ENCODE results near the gene KRTAP2-2. TPM values are rescaled to one million over a fixed set of nuclear protein-coding genes. Genes with fewer than 3 reads are reported as not detected.

Gene KRTAP2-2
- polyA plus RNA-seq, 1 of the 3 experiments (the other 2 are of a cell fraction) = not detected

DNA sequence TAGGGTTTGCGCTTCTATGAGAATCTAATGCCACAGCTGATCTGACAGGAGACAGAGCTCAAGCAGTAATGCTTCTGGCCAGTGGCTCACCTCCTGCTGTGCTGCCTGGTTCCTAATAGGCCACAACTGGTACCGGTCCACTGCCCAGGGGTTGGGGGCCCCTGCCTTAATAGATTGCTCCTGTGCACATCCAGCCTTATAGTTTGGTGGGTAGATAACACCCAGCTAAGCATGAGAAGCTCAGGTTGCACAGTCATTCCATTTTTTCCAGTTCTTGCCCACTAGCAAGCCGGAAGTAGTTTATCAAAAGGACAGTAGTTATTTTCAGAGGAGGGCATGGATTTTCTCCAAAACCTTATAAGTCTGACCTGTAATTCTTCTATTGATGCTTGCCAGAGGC is 35.6 kb downstream of the KRTAP2-2 start (continued):
- TF ChIP-seq, protein P1, sequence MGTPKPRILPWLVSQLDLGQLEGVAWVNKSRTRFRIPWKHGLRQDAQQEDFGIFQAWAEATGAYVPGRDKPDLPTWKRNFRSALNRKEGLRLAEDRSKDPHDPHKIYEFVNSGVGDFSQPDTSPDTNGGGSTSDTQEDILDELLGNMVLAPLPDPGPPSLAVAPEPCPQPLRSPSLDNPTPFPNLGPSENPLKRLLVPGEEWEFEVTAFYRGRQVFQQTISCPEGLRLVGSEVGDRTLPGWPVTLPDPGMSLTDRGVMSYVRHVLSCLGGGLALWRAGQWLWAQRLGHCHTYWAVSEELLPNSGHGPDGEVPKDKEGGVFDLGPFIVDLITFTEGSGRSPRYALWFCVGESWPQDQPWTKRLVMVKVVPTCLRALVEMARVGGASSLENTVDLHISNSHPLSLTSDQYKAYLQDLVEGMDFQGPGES (IDR thresholded peaks at IDR 0.05; ENCODE audit: low read depth, low read length) = no peak
- TF ChIP-seq RFX5 (IDR thresholded peaks at IDR 0.05; ENCODE audit: low read length) = no peak
- no peak for TF ChIP-seq MEF2A (IDR thresholded peaks at IDR 0.05; ENCODE audit: borderline replicate concordance, low read depth)
- no peak for TF ChIP-seq JUND (IDR thresholded peaks at IDR 0.05)
- TF ChIP-seq RAD21 (IDR thresholded peaks at IDR 0.05; ENCODE audit: low read length) = no peak

DNA sequence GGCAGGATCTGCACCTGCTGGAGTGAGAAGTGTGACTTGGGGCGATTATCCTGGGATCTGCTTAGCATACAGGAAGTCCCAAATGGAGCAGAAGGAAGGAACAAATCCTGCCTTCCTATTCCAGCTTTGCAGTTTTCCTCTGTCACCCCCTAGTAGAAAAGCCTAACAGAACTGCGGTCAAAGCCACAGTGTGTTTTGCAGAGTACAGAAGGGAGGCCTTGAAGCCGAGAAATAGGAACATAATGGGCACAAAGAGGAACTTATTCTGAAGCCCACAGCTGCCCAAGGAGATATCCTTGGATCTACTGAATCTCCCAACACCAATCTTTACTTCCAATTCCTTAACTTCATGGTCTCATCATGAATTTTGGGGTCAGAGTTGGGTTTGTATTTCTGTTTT is 36.5 kb downstream of the KRTAP2-2 start:
- Histone ChIP-seq H3K4me2 (no peak overlapping the region), H3K36me3 (replicated peaks in 1 of 2; ENCODE audit: control insufficient read depth in 1 of 2, insufficient read depth in 2 of 2, low read length in 1 of 2) (no peaks in the 10 kb centered on the region), H4K20me1 (ENCODE audit: insufficient read depth) (no peaks in the 10 kb centered on the region), H3K9me2 (no peaks in the 10 kb centered on the region), H3K79me2 (ENCODE audit: insufficient read depth) (no peaks in the 10 kb centered on the region), H3K4me1 (ENCODE audit: control insufficient read depth in 1 of 2, insufficient read depth in 2 of 2, low read depth in 1 of 2, low read length in 1 of 2) (no peaks in the 10 kb centered on the region), H3K9ac (no peak overlapping the region), H3K9me3 (no peaks in the 10 kb centered on the region), H2AFZ (ENCODE audit: low read depth) (no peak overlapping the region), H3K27ac (ENCODE audit: low read depth in 2 of 2, low read length in 1 of 2) (no peak overlapping the region), H3F3A (replicated peaks; ENCODE audit: insufficient read depth) (no peaks in the 10 kb centered on the region), H3K4me3 (ENCODE audit: low read depth in 2 of 2, low read length in 1 of 2) (no peak overlapping the region), H3K27me3 (ENCODE audit: insufficient read depth) (peaks cover 31% of the 10 kb centered on the region; the same call in 1 of the 2 replicates)
- POLR2A ChIA-PET = no interaction called here
- no peak for DNase-seq
- TF ChIP-seq NRF1 (IDR thresholded peaks at IDR 0.05; ENCODE audit: low read depth, low read length) = no peak
- TF ChIP-seq NFIC (IDR thresholded peaks at IDR 0.05; ENCODE audit: borderline replicate concordance) = no peak
- TF ChIP-seq FOXJ3 (CRISPR knock-in tag; IDR thresholded peaks at IDR 0.05) = no peak
- TF ChIP-seq, protein P2, sequence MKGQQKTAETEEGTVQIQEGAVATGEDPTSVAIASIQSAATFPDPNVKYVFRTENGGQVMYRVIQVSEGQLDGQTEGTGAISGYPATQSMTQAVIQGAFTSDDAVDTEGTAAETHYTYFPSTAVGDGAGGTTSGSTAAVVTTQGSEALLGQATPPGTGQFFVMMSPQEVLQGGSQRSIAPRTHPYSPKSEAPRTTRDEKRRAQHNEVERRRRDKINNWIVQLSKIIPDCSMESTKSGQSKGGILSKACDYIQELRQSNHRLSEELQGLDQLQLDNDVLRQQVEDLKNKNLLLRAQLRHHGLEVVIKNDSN (IDR thresholded peaks at IDR 0.05; ENCODE audit: borderline replicate concordance, low read depth) = no peak
- no peak for TF ChIP-seq YY1 (IDR thresholded peaks at IDR 0.05; ENCODE audit: low read depth)
- no peak for TF ChIP-seq GATA2 (CRISPR knock-in tag; IDR thresholded peaks at IDR 0.05)
- TF ChIP-seq, protein P1 (IDR thresholded peaks at IDR 0.05; ENCODE audit: low read depth, low read length) = no peak
- TF ChIP-seq, protein P3, sequence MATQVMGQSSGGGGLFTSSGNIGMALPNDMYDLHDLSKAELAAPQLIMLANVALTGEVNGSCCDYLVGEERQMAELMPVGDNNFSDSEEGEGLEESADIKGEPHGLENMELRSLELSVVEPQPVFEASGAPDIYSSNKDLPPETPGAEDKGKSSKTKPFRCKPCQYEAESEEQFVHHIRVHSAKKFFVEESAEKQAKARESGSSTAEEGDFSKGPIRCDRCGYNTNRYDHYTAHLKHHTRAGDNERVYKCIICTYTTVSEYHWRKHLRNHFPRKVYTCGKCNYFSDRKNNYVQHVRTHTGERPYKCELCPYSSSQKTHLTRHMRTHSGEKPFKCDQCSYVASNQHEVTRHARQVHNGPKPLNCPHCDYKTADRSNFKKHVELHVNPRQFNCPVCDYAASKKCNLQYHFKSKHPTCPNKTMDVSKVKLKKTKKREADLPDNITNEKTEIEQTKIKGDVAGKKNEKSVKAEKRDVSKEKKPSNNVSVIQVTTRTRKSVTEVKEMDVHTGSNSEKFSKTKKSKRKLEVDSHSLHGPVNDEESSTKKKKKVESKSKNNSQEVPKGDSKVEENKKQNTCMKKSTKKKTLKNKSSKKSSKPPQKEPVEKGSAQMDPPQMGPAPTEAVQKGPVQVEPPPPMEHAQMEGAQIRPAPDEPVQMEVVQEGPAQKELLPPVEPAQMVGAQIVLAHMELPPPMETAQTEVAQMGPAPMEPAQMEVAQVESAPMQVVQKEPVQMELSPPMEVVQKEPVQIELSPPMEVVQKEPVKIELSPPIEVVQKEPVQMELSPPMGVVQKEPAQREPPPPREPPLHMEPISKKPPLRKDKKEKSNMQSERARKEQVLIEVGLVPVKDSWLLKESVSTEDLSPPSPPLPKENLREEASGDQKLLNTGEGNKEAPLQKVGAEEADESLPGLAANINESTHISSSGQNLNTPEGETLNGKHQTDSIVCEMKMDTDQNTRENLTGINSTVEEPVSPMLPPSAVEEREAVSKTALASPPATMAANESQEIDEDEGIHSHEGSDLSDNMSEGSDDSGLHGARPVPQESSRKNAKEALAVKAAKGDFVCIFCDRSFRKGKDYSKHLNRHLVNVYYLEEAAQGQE (IDR thresholded peaks at IDR 0.05; ENCODE audit: low read depth, low read length) = no peak
- 19% methylated on average over 3 of the region's 3 CpGs for WGBS (ENCODE audit: low lambda C conversion rate)
- CTCF ChIA-PET = interaction anchor here (0.9 to 1.4 kb wide), 2 partner anchors 34 to 227 kb away, joined by 5 read pairs; no protein-coding TSS in a partner anchor
